ENCODE results near the gene SCYL1. TPM values are rescaled to one million over a fixed set of nuclear protein-coding genes. Genes with fewer than 3 reads are reported as not detected.

SCYL1 gene
- 10 to 100 TPM; 47.4 to 66.9 (median 55.6) TPM for total RNA-seq
- polyA plus RNA-seq, result 100 to 1,000 TPM in 1 of 2 donors, 10 to 100 TPM in 1; 90.0 to 130 TPM
- long read RNA-seq, donor 1, transcript SCYL1-201 (18 exons, 2,642 nt), result major isoform, 19 of 73 reads
- long read RNA-seq, donor 1, transcript SCYL1-203 (18 exons, 2,583 nt), result minor isoform, 14 of 73 reads
- long read RNA-seq, donor 1, partial matches to known transcripts, result 24 of 73 reads
- long read RNA-seq, donor 1, other reads (novel, unspliced or antisense), result 14 of 73 reads
- long read RNA-seq, donor 2, transcript SCYL1-203 (18 exons, 2,583 nt), result minor isoform, 9 of 62 reads
- long read RNA-seq, donor 2, transcript SCYL1-201 (18 exons, 2,642 nt), result major isoform, 12 of 62 reads
- long read RNA-seq, donor 2, partial matches to known transcripts, result 25 of 62 reads
- long read RNA-seq, donor 2, other reads (novel, unspliced or antisense), result 12 of 62 reads
- long read RNA-seq, donor 3, transcript SCYL1-201 (18 exons, 2,642 nt), result major isoform, 49 of 216 reads
- long read RNA-seq, donor 3, transcript SCYL1-203 (18 exons, 2,583 nt), result minor isoform, 45 of 216 reads
- long read RNA-seq, donor 3, partial matches to known transcripts, result 65 of 216 reads
- long read RNA-seq, donor 3, other reads (novel, unspliced or antisense), result 53 of 216 reads

DNA sequence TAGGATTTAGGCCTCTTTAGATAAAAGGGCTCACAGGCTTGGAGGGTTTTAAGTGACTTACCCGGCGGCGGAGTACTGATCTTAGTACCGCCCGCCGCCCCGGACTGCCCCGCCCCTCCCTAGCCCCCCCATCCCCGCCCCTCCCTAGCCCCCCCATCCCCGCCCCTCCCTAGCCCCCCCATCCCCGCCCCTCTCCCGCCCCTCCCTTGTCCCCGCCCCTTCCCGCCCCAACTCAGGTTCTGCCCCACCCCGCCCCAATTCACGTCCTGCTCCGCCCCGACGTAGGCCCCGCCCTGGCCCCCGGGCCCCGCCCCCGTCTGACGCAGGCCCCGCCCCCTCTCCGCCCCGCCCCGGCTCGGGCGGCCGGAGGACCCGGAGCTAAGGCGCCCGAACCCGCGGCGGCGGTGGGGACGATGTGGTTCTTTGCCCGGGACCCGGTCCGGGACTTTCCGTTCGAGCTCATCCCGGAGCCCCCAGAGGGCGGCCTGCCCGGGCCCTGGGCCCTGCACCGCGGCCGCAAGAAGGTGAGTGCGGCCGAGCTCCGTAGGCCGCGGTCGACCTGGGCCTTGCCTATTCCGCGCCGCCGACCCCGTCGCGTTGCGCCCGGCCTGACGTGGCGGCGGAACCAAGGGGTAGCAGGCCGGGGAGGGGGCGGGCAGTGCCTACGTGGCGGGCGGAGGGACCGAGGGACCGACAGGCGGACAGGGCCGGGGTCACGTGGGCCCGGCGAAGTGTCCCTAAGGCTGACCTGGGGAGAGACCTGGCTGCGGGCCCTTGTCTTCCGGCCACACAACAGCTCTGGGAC lies at the start of gene SCYL1:
SCYL1 (plus strand) TSS at position 343 of the 805 bp plus-strand sequence; CDS start at position 414, 71 bp downstream.
- Histone ChIP-seq H3K36me3 (peaks cover 0 to 40% (median 11%) of the 10 kb centered on the region in 9 donors), H3K4me1 (peaks cover 9 to 39% (median 24%) of the 10 kb centered on the region in 9 donors), H3K27ac (peak within 1 kb of the TSS; percentile 74 to 98 (median 94)), H3K9me3 (no peaks in the 10 kb centered on the region), H3K4me3 (peak within 1 kb of the TSS; percentile 84 to 100 (median 98)), H3K27me3 (no peaks in the 10 kb centered on the region)
- intact Hi-C loops (cut with DNase I), result no loop called here
- DNase-seq (peak; percentile 78 to 86), ATAC-seq (peak; percentile 86 to 97 (median 92))
- 0 to 1% methylated on average over 49 to 82 of the region's 82 CpGs for WGBS, 2 donors
- TF ChIP-seq, protein P1, sequence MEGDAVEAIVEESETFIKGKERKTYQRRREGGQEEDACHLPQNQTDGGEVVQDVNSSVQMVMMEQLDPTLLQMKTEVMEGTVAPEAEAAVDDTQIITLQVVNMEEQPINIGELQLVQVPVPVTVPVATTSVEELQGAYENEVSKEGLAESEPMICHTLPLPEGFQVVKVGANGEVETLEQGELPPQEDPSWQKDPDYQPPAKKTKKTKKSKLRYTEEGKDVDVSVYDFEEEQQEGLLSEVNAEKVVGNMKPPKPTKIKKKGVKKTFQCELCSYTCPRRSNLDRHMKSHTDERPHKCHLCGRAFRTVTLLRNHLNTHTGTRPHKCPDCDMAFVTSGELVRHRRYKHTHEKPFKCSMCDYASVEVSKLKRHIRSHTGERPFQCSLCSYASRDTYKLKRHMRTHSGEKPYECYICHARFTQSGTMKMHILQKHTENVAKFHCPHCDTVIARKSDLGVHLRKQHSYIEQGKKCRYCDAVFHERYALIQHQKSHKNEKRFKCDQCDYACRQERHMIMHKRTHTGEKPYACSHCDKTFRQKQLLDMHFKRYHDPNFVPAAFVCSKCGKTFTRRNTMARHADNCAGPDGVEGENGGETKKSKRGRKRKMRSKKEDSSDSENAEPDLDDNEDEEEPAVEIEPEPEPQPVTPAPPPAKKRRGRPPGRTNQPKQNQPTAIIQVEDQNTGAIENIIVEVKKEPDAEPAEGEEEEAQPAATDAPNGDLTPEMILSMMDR (IDR thresholded peaks at IDR 0.05), result no peak

DNA sequence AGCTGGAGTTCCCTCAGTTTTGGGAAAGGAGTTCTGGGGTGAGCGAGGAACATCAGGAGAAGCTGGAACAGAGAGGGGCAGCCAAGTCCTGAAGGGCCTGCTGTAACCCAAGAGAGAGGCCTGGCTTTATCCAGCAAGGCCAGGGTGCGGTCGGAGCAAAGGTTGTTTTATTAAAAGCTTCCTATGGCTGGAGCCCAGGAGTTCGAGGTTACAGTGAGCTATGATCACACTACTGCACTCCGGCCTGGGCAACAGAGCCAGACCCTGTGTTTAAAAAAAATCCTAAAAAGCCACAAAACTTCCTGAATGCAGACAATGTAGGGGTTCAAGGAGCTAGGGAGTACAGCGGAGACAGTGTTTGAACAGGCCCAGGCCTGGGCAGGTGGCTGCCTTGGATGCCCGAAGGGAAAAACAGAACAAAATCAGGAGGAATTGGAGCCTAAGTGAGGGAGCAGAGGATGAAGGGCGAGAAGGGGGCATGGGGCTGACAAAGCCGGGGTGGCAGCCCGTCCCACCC lies 48.2 kb upstream of the SCYL1 start:
- no peaks in the 10 kb centered on the region for H3K9me3 ChIP-seq
- H3K27me3 ChIP-seq, result no peaks in the 10 kb centered on the region
- WGBS, 2 donors, result 20 to 21% methylated on average over 10 of the region's 10 CpGs
- TF ChIP-seq, protein P1 (IDR thresholded peaks at IDR 0.05), result no peak
- H3K36me3 ChIP-seq, result no peaks in the 10 kb centered on the region
- peak overlapping the region; percentile 54 to 92 (median 73) for H3K4me3 ChIP-seq
- H3K27ac ChIP-seq, result peak overlapping the region; percentile 95 to 100 (median 100)
- DNase-seq (no peak), ATAC-seq (no peak)
- peaks cover 18 to 71% (median 63%) of the 10 kb centered on the region in 9 donors for H3K4me1 ChIP-seq
- intact Hi-C loops (cut with DNase I), result loop anchor here in 5 of 10 donors (1.0 to 10.0 kb wide), 6 partner anchors 11 to 62 kb away; partner anchors contain the start of gene MALAT1 (in 1 of the 5)

DNA sequence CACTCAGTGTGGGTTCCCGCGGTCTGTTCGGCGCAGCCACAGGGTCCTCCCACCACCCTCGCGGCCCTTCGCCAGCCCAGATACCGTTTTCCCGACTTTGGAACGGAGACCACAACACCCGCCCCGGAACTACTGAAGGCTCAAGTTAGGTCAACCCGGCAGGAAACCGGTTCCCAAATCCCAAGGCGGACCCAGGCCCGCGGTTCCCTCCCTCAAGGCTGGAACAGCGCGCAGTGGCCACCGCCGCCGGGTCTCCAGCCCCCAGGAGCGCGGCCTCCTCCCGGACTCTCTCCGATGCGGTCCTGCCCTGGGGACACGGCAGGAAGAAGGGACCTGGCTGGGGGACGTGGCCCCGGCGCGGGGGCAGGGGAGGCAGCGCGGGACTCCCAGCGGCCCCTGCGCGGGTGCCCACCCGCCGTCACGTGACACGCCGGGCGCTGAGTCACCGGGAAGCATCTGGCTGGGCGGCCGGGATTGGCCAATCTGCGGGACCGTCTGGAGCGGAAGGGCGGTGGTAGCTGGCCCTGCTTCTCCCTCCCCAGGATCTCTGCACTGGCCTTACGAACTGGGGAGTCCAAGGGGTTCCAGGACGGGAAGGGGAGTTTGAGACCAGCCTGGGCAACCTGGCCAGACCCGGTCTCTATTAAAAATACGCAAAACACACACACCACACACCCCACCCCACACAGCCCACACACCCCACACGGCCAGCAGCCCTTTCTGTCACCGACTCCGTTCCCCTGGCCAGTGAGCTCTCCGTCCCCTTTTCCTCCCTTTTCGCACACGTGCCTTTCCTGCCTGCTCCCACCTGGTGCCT lies 47.5 kb upstream of the SCYL1 start:
- 0% methylated on average over 59 to 60 of the region's 60 CpGs for WGBS, 2 donors
- Histone ChIP-seq H3K27ac (peak overlapping the region; percentile 95 to 100 (median 100)), H3K4me1 (peaks cover 16 to 72% (median 61%) of the 10 kb centered on the region in 9 donors), H3K4me3 (peak overlapping the region; percentile 54 to 92 (median 73)), H3K9me3 (no peaks in the 10 kb centered on the region), H3K27me3 (no peaks in the 10 kb centered on the region), H3K36me3 (no peaks in the 10 kb centered on the region)
- peak; percentile 97 for DNase-seq
- TF ChIP-seq, protein P1 (IDR thresholded peaks at IDR 0.05), result no peak
- peak; percentile 86 to 92 (median 92) for ATAC-seq
- intact Hi-C loops (cut with DNase I), result loop anchor here in 5 of 10 donors (1.0 to 10.0 kb wide), 6 partner anchors 10 to 63 kb away; partner anchors contain the start of gene MALAT1 (in 1 of the 5)

Data from heart right ventricle (tissue), 16 donors.